ENCODE results near the gene GABRA5. TPM values are rescaled to one million over a fixed set of nuclear protein-coding genes. Genes with fewer than 3 reads are reported as not detected.

Gene GABRA5
- total and polyA plus RNA-seq, 2 of the 8 experiments (the other 6 are each of a cell fraction or from before 2014, with no cell fraction given): 15.0 to 29.6 TPM

DNA sequence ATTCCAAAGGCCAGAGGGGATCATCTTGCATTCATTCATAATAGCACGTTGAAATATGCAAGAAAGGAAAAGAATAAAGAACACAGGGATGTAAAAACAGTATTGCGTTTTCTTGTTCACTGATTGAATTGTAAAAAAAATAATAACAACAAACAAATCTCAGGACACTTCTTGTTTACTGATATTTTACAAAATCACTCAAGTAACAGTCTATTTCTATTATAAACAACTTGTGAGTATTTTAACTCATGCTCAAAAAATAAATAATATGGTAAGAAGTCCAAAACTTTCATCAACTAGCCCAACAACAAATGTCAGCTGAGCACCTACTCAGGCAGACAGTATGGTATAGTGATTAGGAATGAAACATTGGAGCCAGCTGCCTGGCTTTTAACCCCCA lies 101.9 kb downstream of the GABRA5 start:
- Histone ChIP-seq H2AFZ (ENCODE audit: low read length) (no peak overlapping the region), H3K4me2 (ENCODE audit: insufficient read depth in 1 of 2, low read depth in 2 of 2, low read length in 2 of 2) (no peak overlapping the region), H3K27me3 (replicated peaks in 1 of 4; ENCODE audit: control insufficient read depth in 3 of 4, extremely low read depth in 1 of 4, insufficient read depth in 3 of 4, low read length in 3 of 4) (peaks cover 16 to 57% (median 49%) of the 10 kb centered on the region in 4 experiments), H3K36me3 (ENCODE audit: control insufficient read depth in 2 of 4, insufficient read depth in 4 of 4, low read length in 3 of 4) (no peaks in the 10 kb centered on the region), H3K23me2 (ENCODE audit: low read depth, low read length) (peaks cover 9% of the 10 kb centered on the region; the same call in 1 of the 2 replicates), H3K79me1 (ENCODE audit: low read depth, low read length) (no peaks in the 10 kb centered on the region), H3K56ac (replicated peaks; ENCODE audit: insufficient read length, low read depth, low read length) (no peak overlapping the region), H3K27ac (ENCODE audit: low read depth, low read length) (no peak overlapping the region), H3K4me1 (replicated peaks in 1 of 4; ENCODE audit: control insufficient read depth in 3 of 4, insufficient read depth in 4 of 4, low read length in 3 of 4) (peaks cover 0 to 3% (median 0%) of the 10 kb centered on the region in 4 experiments; a peak in 1 of 7 replicates), H2BK5ac (ENCODE audit: low read depth, low read length) (no peak overlapping the region), H4K5ac (ENCODE audit: insufficient read length, low read depth, low read length) (no peak overlapping the region), H3K4ac (replicated peaks; ENCODE audit: insufficient read length, low read depth, low read length) (no peak overlapping the region), H2AK5ac (ENCODE audit: low read depth, low read length) (no peak overlapping the region), H3K9me3 (ENCODE audit: insufficient read depth in 2 of 2, low read depth in 1 of 2, low read length in 1 of 2) (no peaks in the 10 kb centered on the region), H4K91ac (replicated peaks; ENCODE audit: insufficient read length, low read length) (no peak overlapping the region), H2BK120ac (replicated peaks; ENCODE audit: low read depth, low read length) (no peak overlapping the region), H3K4me3 (ENCODE audit: extremely low read depth in 1 of 4, insufficient read depth in 2 of 4, low read depth in 3 of 4, low read length in 4 of 4) (no peak overlapping the region), H3K9ac (replicated peaks in 1 of 4; ENCODE audit: extremely low read depth in 1 of 4, low read depth in 3 of 4, low read length in 3 of 4) (no peak overlapping the region), H3K79me2 (ENCODE audit: control insufficient read depth in 1 of 2, insufficient read depth in 2 of 2, low read length in 2 of 2) (no peaks in the 10 kb centered on the region), H2BK15ac (ENCODE audit: low read length) (no peak overlapping the region), H2BK20ac (ENCODE audit: low read length) (no peak overlapping the region), H2BK12ac (ENCODE audit: low read depth, low read length) (no peak overlapping the region), H4K8ac (ENCODE audit: extremely low read depth, insufficient read depth, low read length) (no peak overlapping the region), H3K14ac (ENCODE audit: insufficient read length) (no peak overlapping the region), H3K18ac (ENCODE audit: extremely low read depth, low read length) (no peak overlapping the region), H3K23ac (ENCODE audit: insufficient read length) (no peak overlapping the region), H4K20me1 (replicated peaks in 1 of 2; ENCODE audit: control insufficient read depth in 1 of 2, insufficient read depth in 2 of 2, low read length in 2 of 2) (no peaks in the 10 kb centered on the region)
- 70% methylated on average over 2 of the region's 2 CpGs; no CpG with 5 or more reads in 1 of the 2 experiments for WGBS, 2 experiments (ENCODE audit: extremely low coverage in 1 of 2, insufficient coverage in 1 of 2, insufficient read length in 1 of 2, insufficient replicate concordance in 2 of 2, low coverage in 1 of 2, low lambda C conversion rate in 2 of 2, missing lambda C conversion rate in 1 of 2)
- DNase-seq (ENCODE audit: low read depth in 1 of 2, low spot score in 2 of 2) (no peak), FAIRE-seq (no peak)
- ChIA-PET CTCF (ENCODE audit: partially characterized antibody) (interaction anchor here (2.2 to 7.6 kb wide), 3 partner anchors 16 to 78 kb away, joined by 6 to 74 read pairs (median 8); no protein-coding TSS in a partner anchor), POLR2A (ENCODE audit: partially characterized antibody) (interaction anchor here (1.3 kb wide), 1 partner anchor 77 kb away, joined by 3 read pairs; no protein-coding TSS in a partner anchor)
- TF ChIP-seq TCF12 (IDR thresholded peaks at IDR 0.05; ENCODE audit: low read depth, low read length) (no peak), MAX (IDR thresholded peaks at IDR 0.05) (no peak), RXRA (IDR thresholded peaks at IDR 0.05; ENCODE audit: insufficient read depth, low read depth, low read length) (no peak), RNF2 (IDR thresholded peaks at IDR 0.05; ENCODE audit: borderline replicate concordance, low read depth, low read length, missing control alignments, poor library complexity, severe bottlenecking) (no peak), TAF1 (IDR thresholded peaks at IDR 0.05; ENCODE audit: low read depth, low read length) (no peak), ASH2L (IDR thresholded peaks at IDR 0.05; ENCODE audit: low read length) (no peak), EP300 (IDR thresholded peaks at IDR 0.05; ENCODE audit: borderline replicate concordance in 1 of 2, low read depth in 2 of 2, low read length in 2 of 2) (no peak), POU5F1 (IDR thresholded peaks at IDR 0.05; ENCODE audit: low read depth, low read length) (no peak), USF2 (IDR thresholded peaks at IDR 0.05; ENCODE audit: low read length) (no peak)
- TF ChIP-seq, protein P1, sequence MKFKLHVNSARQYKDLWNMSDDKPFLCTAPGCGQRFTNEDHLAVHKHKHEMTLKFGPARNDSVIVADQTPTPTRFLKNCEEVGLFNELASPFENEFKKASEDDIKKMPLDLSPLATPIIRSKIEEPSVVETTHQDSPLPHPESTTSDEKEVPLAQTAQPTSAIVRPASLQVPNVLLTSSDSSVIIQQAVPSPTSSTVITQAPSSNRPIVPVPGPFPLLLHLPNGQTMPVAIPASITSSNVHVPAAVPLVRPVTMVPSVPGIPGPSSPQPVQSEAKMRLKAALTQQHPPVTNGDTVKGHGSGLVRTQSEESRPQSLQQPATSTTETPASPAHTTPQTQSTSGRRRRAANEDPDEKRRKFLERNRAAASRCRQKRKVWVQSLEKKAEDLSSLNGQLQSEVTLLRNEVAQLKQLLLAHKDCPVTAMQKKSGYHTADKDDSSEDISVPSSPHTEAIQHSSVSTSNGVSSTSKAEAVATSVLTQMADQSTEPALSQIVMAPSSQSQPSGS (IDR thresholded peaks at IDR 0.05; ENCODE audit: low read length): no peak

All from H1 (cell line).